ENCODE data around the gene NFU1.

NFU1 gene

DNA sequence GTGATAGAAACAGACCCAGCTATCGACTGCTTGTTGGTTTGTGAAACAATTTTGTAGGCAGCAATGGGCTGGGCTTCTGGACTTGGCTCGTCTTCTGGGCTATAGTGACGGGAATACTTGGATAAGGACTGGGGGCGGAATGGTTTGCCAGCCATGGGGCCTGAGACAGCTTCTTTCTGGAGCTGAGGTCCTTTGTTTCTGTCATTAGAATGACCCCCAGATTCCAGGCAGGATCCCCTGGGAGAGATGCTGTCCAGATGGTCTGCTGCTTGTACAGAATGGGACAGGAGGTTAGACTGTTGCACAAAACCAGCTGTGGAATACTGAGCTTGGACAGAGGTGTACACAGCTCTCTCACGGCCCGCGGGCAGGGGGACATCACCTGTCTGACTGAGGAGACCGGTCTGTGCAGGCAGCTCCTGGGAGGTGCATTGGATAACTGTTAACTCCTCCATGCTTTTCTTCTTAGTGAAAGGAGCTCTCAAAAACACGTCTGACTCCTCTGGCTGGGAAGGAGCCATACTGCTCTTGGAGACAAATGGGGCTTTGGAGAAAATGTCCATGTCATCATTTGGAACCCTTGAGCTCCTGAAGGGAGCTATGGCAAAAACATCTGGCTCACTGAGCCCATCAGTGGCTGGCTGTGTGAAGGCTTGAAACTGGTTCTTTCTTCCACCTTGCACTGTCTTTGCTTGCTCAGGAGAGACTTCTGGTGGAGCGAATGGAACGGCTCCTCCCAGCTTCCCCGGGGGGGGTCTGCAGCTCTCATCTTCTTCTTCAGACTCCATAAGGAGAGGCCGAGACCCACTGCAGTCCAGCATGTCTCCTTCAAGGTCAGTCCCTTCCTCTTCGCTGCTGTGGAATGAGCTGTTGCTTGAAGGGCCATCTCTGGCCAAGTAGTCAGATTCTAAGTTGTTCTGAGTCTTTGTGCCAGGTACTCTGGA, 28.6 kb upstream of the NFU1 start:
- Histone ChIP-seq H3K4me3 (ENCODE audit: low read depth in 1 of 2, low read length in 2 of 2) (no peak overlapping the region), H3K4me1 (ENCODE audit: control insufficient read depth in 1 of 2, insufficient read depth in 2 of 2, low read length in 2 of 2) (no peaks in the 10 kb centered on the region), H3K27ac (ENCODE audit: low read length) (peak overlapping the region; percentile 14), H3K36me3 (ENCODE audit: control insufficient read depth in 1 of 2, insufficient read depth in 2 of 2, low read length in 2 of 2) (peaks cover 0 to 8% of the 10 kb centered on the region in 2 donors), H3K27me3 (ENCODE audit: low read depth, low read length) (no peaks in the 10 kb centered on the region), H3K9me3 (ENCODE audit: control insufficient read depth in 1 of 2, low read length in 2 of 2) (no peaks in the 10 kb centered on the region)

DNA sequence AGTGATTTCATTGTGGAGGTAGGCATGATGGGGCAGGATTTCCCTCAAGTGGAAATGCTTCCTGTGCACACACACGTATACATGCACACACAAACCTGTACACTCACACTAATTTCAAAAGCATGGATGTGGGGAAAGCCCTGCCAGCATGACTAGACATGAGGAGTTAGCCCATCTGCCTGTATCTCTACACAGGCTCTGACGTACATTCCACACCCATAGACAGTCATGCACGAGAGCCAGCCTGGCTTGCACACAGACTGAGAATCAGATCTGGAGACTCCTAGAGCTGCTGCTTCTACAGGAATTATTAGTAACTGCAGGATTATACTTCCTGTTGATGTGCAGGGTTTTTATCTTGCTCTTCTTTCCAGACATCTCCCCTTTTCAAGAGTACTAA, 27.3 kb upstream of the NFU1 start:
- Histone ChIP-seq H3K27me3 (ENCODE audit: low read depth, low read length) (no peaks in the 10 kb centered on the region), H3K36me3 (ENCODE audit: control insufficient read depth in 1 of 2, insufficient read depth in 2 of 2, low read length in 2 of 2) (peaks cover 0 to 8% of the 10 kb centered on the region in 2 donors), H3K4me3 (ENCODE audit: low read depth in 1 of 2, low read length in 2 of 2) (no peak overlapping the region), H3K4me1 (ENCODE audit: control insufficient read depth in 1 of 2, insufficient read depth in 2 of 2, low read length in 2 of 2) (no peaks in the 10 kb centered on the region), H3K27ac (ENCODE audit: low read length) (no peak overlapping the region), H3K9me3 (ENCODE audit: control insufficient read depth in 1 of 2, low read length in 2 of 2) (no peaks in the 10 kb centered on the region)

DNA sequence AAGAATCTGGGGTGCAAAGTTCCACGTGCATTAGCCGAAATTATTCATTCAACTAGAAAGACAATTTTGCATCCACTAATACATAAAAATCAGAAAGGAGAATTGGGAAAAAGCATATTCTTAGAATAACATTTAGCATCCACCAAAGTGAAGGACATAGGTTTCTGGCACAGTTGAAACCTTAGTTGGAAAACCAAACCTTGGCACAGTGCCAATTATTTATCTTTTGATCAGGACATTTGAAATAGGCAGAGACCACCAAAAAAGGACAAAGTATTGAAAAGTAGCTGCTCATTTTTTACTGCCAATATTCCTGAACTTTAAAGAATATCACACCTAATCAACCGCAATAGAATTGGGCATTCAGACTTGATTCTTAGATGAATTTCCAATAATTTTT, 25.5 kb upstream of the NFU1 start:
- Histone ChIP-seq H3K27ac (ENCODE audit: low read length) (no peak overlapping the region), H3K9me3 (ENCODE audit: control insufficient read depth in 1 of 2, low read length in 2 of 2) (no peaks in the 10 kb centered on the region), H3K4me1 (ENCODE audit: control insufficient read depth in 1 of 2, insufficient read depth in 2 of 2, low read length in 2 of 2) (no peaks in the 10 kb centered on the region), H3K27me3 (ENCODE audit: low read depth, low read length) (no peaks in the 10 kb centered on the region), H3K36me3 (ENCODE audit: control insufficient read depth in 1 of 2, insufficient read depth in 2 of 2, low read length in 2 of 2) (peaks cover 0 to 8% of the 10 kb centered on the region in 2 donors), H3K4me3 (ENCODE audit: low read depth in 1 of 2, low read length in 2 of 2) (no peak overlapping the region)

DNA sequence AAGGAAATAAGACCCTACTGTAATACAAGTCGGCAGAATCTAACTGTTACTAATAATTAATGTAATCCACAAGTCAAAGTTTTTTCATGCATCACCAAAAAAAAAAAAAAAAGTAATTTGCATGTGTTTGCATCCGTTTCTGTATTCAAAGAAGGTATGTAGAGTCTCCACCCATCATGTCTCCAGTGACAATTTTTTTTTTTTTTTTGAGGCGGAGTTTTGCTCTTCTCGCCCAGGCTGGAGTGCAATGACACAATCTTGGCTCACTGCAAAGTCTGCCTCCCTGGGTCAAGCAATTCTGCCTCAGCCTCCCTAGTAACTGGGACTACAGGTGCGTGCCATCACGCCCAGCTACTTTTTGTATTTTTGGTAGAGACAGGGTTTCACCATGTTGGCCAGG, 24.2 kb upstream of the NFU1 start:
- H3K27me3 ChIP-seq (ENCODE audit: low read depth, low read length) = no peaks in the 10 kb centered on the region
- H3K27ac ChIP-seq (ENCODE audit: low read length) = no peak overlapping the region
- H3K36me3 ChIP-seq (ENCODE audit: control insufficient read depth in 1 of 2, insufficient read depth in 2 of 2, low read length in 2 of 2) = peaks cover 0 to 8% of the 10 kb centered on the region in 2 donors
- H3K9me3 ChIP-seq (ENCODE audit: control insufficient read depth in 1 of 2, low read length in 2 of 2) = no peaks in the 10 kb centered on the region
- H3K4me3 ChIP-seq (ENCODE audit: low read depth in 1 of 2, low read length in 2 of 2) = no peak overlapping the region
- H3K4me1 ChIP-seq (ENCODE audit: control insufficient read depth in 1 of 2, insufficient read depth in 2 of 2, low read length in 2 of 2) = no peaks in the 10 kb centered on the region

GRCh38 chr2:69459936-69460335, 22.7 kb upstream of the NFU1 start:
- no peak overlapping the region for H3K4me3 ChIP-seq (ENCODE audit: low read depth in 1 of 2, low read length in 2 of 2)
- no peaks in the 10 kb centered on the region for H3K9me3 ChIP-seq (ENCODE audit: control insufficient read depth in 1 of 2, low read length in 2 of 2)
- no peaks in the 10 kb centered on the region for H3K36me3 ChIP-seq (ENCODE audit: control insufficient read depth in 1 of 2, insufficient read depth in 2 of 2, low read length in 2 of 2)
- no peaks in the 10 kb centered on the region for H3K27me3 ChIP-seq (ENCODE audit: low read depth, low read length)
- no peak overlapping the region for H3K27ac ChIP-seq (ENCODE audit: low read length)
- H3K4me1 ChIP-seq (ENCODE audit: control insufficient read depth in 1 of 2, insufficient read depth in 2 of 2, low read length in 2 of 2) = no peaks in the 10 kb centered on the region

- Histone ChIP-seq H3K27ac (ENCODE audit: low read length) (no peak overlapping the region), H3K9me3 (ENCODE audit: control insufficient read depth in 1 of 2, low read length in 2 of 2) (no peaks in the 10 kb centered on the region), H3K4me1 (ENCODE audit: control insufficient read depth in 1 of 2, insufficient read depth in 2 of 2, low read length in 2 of 2) (no peaks in the 10 kb centered on the region), H3K36me3 (ENCODE audit: control insufficient read depth in 1 of 2, insufficient read depth in 2 of 2, low read length in 2 of 2) (no peaks in the 10 kb centered on the region), H3K27me3 (ENCODE audit: low read depth, low read length) (no peaks in the 10 kb centered on the region), H3K4me3 (ENCODE audit: low read depth in 1 of 2, low read length in 2 of 2) (no peak overlapping the region)
These were observed 19.8 kb upstream of the NFU1 start for GRCh38 chr2:69456950-69457445.

GRCh38 chr2:69456154-69456553, 18.9 kb upstream of the NFU1 start:
- Histone ChIP-seq H3K27ac (ENCODE audit: low read length) (no peak overlapping the region), H3K4me3 (ENCODE audit: low read depth in 1 of 2, low read length in 2 of 2) (no peak overlapping the region), H3K9me3 (ENCODE audit: control insufficient read depth in 1 of 2, low read length in 2 of 2) (no peaks in the 10 kb centered on the region), H3K4me1 (ENCODE audit: control insufficient read depth in 1 of 2, insufficient read depth in 2 of 2, low read length in 2 of 2) (no peaks in the 10 kb centered on the region), H3K27me3 (ENCODE audit: low read depth, low read length) (no peaks in the 10 kb centered on the region), H3K36me3 (ENCODE audit: control insufficient read depth in 1 of 2, insufficient read depth in 2 of 2, low read length in 2 of 2) (no peaks in the 10 kb centered on the region)

GRCh38 chr2:69454976-69455375, 17.7 kb upstream of the NFU1 start:
- H3K9me3 ChIP-seq (ENCODE audit: control insufficient read depth in 1 of 2, low read length in 2 of 2) = no peaks in the 10 kb centered on the region
- H3K36me3 ChIP-seq (ENCODE audit: control insufficient read depth in 1 of 2, insufficient read depth in 2 of 2, low read length in 2 of 2) = no peaks in the 10 kb centered on the region
- no peak overlapping the region for H3K27ac ChIP-seq (ENCODE audit: low read length)
- no peaks in the 10 kb centered on the region for H3K27me3 ChIP-seq (ENCODE audit: low read depth, low read length)
- no peaks in the 10 kb centered on the region for H3K4me1 ChIP-seq (ENCODE audit: control insufficient read depth in 1 of 2, insufficient read depth in 2 of 2, low read length in 2 of 2)
- no peak overlapping the region for H3K4me3 ChIP-seq (ENCODE audit: low read depth in 1 of 2, low read length in 2 of 2)

- no peaks in the 10 kb centered on the region for H3K9me3 ChIP-seq (ENCODE audit: control insufficient read depth in 1 of 2, low read length in 2 of 2)
- H3K4me3 ChIP-seq (ENCODE audit: low read depth in 1 of 2, low read length in 2 of 2) = no peak overlapping the region
- no peaks in the 10 kb centered on the region for H3K4me1 ChIP-seq (ENCODE audit: control insufficient read depth in 1 of 2, insufficient read depth in 2 of 2, low read length in 2 of 2)
- H3K27ac ChIP-seq (ENCODE audit: low read length) = no peak overlapping the region
- no peaks in the 10 kb centered on the region for H3K36me3 ChIP-seq (ENCODE audit: control insufficient read depth in 1 of 2, insufficient read depth in 2 of 2, low read length in 2 of 2)
- H3K27me3 ChIP-seq (ENCODE audit: low read depth, low read length) = no peaks in the 10 kb centered on the region
These were observed 16.4 kb upstream of the NFU1 start for GRCh38 chr2:69453475-69454129.

GRCh38 chr2:69452687-69453086, 15.5 kb upstream of the NFU1 start:
- Histone ChIP-seq H3K9me3 (ENCODE audit: control insufficient read depth in 1 of 2, low read length in 2 of 2) (no peaks in the 10 kb centered on the region), H3K4me1 (ENCODE audit: control insufficient read depth in 1 of 2, insufficient read depth in 2 of 2, low read length in 2 of 2) (no peaks in the 10 kb centered on the region), H3K27ac (ENCODE audit: low read length) (no peak overlapping the region), H3K27me3 (ENCODE audit: low read depth, low read length) (no peaks in the 10 kb centered on the region), H3K4me3 (ENCODE audit: low read depth in 1 of 2, low read length in 2 of 2) (no peak overlapping the region), H3K36me3 (ENCODE audit: control insufficient read depth in 1 of 2, insufficient read depth in 2 of 2, low read length in 2 of 2) (no peaks in the 10 kb centered on the region)

DNA sequence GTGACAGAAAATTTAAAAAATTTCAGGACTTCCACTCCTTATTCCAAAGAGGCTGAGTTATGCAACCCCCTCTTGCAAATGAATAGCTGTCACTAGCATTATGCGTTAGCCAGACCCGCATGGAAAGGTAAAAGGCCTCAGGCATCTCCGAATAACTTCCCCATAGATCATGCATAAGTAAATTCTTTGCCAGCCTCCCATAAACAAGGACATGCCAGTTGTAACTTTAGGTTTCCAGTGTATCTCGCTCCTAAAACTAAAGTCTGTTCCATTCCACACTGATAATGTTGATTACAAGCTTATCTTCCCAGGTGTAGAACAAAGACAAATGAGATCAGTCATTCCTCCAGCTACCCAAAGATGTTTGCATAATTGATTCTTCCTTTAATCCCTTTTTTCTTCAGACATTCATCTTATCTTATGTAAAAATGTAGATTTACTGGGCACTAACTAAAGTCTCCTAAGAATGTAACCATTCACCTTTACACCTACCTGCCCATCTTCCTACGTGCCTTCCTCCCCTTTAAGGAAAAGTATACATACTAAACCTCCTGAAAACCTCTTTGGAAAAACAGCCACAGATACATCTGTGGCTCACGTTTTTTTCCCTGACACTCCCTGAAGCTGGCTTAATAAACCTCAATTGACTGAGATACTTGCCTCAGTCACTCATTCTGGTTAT, 13.6 kb upstream of the NFU1 start:
- Histone ChIP-seq H3K27ac (ENCODE audit: low read length) (no peak overlapping the region), H3K4me3 (ENCODE audit: low read depth in 1 of 2, low read length in 2 of 2) (no peak overlapping the region), H3K36me3 (ENCODE audit: control insufficient read depth in 1 of 2, insufficient read depth in 2 of 2, low read length in 2 of 2) (no peaks in the 10 kb centered on the region), H3K4me1 (ENCODE audit: control insufficient read depth in 1 of 2, insufficient read depth in 2 of 2, low read length in 2 of 2) (no peaks in the 10 kb centered on the region), H3K9me3 (ENCODE audit: control insufficient read depth in 1 of 2, low read length in 2 of 2) (no peaks in the 10 kb centered on the region), H3K27me3 (ENCODE audit: low read depth, low read length) (no peaks in the 10 kb centered on the region)

Measured in muscle layer of duodenum (tissue), 2 donors.